ENCODE measurements around the gene NHLRC2.
A peak's percentile ranks its signal among the peaks of the same experiment; 100 is the strongest.

DNA sequence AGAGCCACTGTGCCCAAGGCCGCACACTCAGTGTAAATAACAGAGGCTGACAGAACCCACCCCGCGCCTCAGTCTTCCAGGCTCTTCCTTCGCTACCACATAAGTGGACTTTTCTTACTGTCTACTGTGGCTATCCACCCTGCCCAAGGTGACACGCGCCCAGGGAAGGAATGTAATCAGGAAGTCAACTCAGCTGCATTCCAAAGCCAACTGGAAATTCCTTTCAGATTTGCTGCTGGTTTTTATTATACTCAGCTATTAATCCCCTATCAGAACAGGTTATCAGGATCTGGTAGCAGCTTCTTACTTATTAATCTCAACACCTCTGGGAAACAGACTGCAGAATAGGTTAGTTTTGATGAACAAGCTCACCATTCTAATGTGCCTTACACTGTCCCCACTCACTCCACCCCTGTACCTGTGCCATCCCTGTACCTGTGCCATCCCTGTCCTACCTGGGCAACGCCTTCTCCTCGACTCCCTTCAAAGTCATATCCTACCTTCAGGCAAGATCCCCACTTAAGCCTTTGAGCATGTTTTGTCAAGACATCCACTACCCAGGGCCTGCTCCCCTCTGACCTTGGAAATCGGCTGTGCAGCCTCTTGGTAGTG is 90.7 kb downstream of the NHLRC2 start:
- TF ChIP-seq SMC3 (IDR thresholded peaks at IDR 0.05; ENCODE audit: low read length) = no peak
- no peak for TF ChIP-seq KDM5B (CRISPR knock-in tag; IDR thresholded peaks at IDR 0.05; ENCODE audit: borderline replicate concordance)
- TF ChIP-seq HNRNPK (IDR thresholded peaks at IDR 0.05; ENCODE audit: low read depth, low read length, poor library complexity, severe bottlenecking) = no peak
- no peak for TF ChIP-seq STAG1 (CRISPR knock-in tag; IDR thresholded peaks at IDR 0.05)
- 0 out of 2 replicates have a peak, but pooled peaks have one; percentile 21 for TF ChIP-seq FOSL2 (CRISPR knock-in tag; IDR thresholded peaks at IDR 0.05)
- TF ChIP-seq, protein P1, sequence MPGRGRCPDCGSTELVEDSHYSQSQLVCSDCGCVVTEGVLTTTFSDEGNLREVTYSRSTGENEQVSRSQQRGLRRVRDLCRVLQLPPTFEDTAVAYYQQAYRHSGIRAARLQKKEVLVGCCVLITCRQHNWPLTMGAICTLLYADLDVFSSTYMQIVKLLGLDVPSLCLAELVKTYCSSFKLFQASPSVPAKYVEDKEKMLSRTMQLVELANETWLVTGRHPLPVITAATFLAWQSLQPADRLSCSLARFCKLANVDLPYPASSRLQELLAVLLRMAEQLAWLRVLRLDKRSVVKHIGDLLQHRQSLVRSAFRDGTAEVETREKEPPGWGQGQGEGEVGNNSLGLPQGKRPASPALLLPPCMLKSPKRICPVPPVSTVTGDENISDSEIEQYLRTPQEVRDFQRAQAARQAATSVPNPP (CRISPR knock-in tag; IDR thresholded peaks at IDR 0.05) = no peak
- TF ChIP-seq POLR2AphosphoS2 (IDR thresholded peaks at IDR 0.05; ENCODE audit: low read depth, low read length) = no peak
- TF ChIP-seq ZNF614 (CRISPR knock-in tag; IDR thresholded peaks at IDR 0.05; ENCODE audit: borderline replicate concordance) = no peak
- no peak for TF ChIP-seq ZNF749 (CRISPR knock-in tag; IDR thresholded peaks at IDR 0.05; ENCODE audit: borderline replicate concordance)
- no peak for TF ChIP-seq HNRNPL (IDR thresholded peaks at IDR 0.05; ENCODE audit: low read depth, low read length)
- TF ChIP-seq EZH2 (conservative IDR thresholded peaks at IDR 0.05; ENCODE audit: low read depth, low read length) = no peak
- no peak for TF ChIP-seq RAD21 (CRISPR knock-in tag; IDR thresholded peaks at IDR 0.05)
- no peak for TF ChIP-seq ZSCAN30 (CRISPR knock-in tag; IDR thresholded peaks at IDR 0.05)
- TF ChIP-seq TCF12 (IDR thresholded peaks at IDR 0.05) = no peak
- no peak for TF ChIP-seq TCF12 (CRISPR knock-in tag; IDR thresholded peaks at IDR 0.05)
